Measurements from ENCODE around the gene PLXNB2.

DNA sequence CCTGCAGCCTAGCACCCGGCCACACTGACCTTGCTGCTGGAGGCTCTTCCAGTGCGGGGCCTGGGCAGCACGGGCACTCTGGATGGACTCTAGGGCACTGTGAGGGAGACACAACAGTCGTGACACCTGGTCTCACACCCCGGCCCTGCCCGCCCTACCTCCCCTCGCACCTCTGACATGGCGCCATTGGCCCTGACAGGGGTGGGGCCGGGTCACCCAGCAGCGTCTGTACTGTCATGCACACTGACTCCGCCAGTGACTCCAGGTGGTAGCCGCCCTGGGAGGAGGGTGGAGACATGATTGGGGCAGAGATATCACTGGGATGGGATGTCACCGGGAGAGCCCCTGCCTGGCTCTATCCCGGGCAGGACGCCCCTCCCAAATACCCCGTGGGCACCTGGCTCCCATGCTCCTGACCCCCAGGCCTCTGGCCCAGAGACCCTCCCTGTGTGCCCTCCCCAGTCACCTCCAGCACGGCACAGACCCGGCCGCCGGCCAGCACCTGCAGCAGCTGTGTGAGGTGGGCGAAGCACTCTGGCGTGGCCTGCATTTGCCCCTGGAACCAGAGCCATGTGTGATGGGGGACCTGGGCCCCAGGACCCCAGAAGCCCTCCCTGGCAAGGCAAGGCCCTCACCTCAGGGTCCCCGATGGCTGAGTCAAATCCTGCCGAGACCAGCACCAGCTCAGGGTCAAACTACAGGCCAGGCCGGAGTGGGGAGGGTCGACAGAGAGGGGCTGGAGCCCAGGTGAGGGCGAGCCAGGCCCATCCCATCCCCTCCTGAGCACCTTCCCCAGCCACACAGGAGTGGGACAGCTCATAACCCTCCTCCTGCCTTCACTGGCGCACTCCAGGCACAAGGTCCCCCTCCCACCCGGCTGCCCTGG lies 59.0 kb downstream of the PLXNB2 start:
- TF ChIP-seq POLR2AphosphoS5 (IDR thresholded peaks at IDR 0.05; ENCODE audit: low read depth, low read length) (no peak), POLR2A (IDR thresholded peaks at IDR 0.05; ENCODE audit: low read depth, low read length) (no peak), TAF1 (IDR thresholded peaks at IDR 0.05; ENCODE audit: low read depth, low read length) (no peak), PAX5 (IDR thresholded peaks at IDR 0.05; ENCODE audit: insufficient read depth, low read length, severe bottlenecking) (no peak), SPI1 (IDR thresholded peaks at IDR 0.05; ENCODE audit: low read depth, low read length) (no peak)

All from GM12891 (cell line).